Measurements from ENCODE around the gene VPS8. TPM values are rescaled to one million over a fixed set of nuclear protein-coding genes. Genes with fewer than 3 reads are reported as not detected.

VPS8 gene
- total RNA-seq, 2 donors from 2014 or later: 22.7 to 23.0 TPM

DNA sequence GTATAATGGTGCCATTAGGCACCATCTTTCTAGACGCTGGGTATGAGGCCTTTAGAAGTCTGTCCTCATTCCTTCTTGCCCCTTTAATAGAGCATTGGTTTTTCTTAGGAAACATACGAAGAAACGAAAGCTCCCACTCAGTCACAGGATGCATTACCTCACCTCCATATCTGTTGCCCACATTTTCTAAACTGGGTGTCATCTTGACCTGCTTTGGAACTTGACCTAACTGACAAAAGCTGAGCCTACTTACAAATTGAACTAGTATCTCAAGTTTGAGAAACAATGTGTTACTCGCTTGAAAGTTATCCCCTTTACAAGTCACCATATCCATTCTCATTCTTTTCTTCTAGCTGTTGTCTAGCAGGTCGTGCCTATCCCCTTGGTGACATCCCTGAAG is 102.7 kb downstream of the VPS8 start:
- Histone ChIP-seq H3K27me3 (no peaks in the 10 kb centered on the region), H3K27ac (no peak overlapping the region), H3K36me3 (peaks cover 21% of the 10 kb centered on the region), H3K9me3 (no peaks in the 10 kb centered on the region), H3K4me1 (no peaks in the 10 kb centered on the region), H3K4me3 (no peak overlapping the region)
- DNase-seq (ENCODE audit: low spot score): no peak
- TF ChIP-seq CTCF (IDR thresholded peaks at IDR 0.05): no peak

GRCh38 chr3:184918750-184919149 is 106.8 kb downstream of the VPS8 start:
- H3K4me1 ChIP-seq: no peaks in the 10 kb centered on the region
- no peak overlapping the region for H3K27ac ChIP-seq

DNA sequence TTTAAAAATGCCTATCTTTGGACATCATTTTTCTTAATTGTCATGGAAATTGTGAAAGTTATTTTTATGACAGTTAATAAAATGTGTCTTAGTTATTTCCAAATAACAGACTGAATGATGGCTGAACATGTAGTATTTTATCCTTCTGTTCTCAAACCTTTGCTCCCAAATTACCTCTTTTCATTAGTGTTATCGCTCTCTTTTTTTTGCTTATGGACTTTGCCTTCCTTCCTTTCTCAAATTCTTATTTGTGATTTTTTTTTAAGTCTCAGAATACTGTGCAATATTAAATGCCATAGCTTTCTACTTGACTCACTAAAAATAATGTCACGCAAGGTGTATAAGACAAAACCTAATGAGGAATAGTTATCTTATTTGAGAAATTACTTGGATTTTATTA is 107.7 kb downstream of the VPS8 start:
- H3K27ac ChIP-seq: no peak overlapping the region
- no peak for DNase-seq (ENCODE audit: low spot score)
- no peaks in the 10 kb centered on the region for H3K4me1 ChIP-seq
- H3K27me3 ChIP-seq: no peaks in the 10 kb centered on the region
- no peaks in the 10 kb centered on the region for H3K9me3 ChIP-seq
- peaks cover 25% of the 10 kb centered on the region for H3K36me3 ChIP-seq
- no peak for TF ChIP-seq CTCF (IDR thresholded peaks at IDR 0.05)
- H3K4me3 ChIP-seq: no peak overlapping the region

More at GRCh38 chr3:184918750-184919149, 106.8 kb downstream of the VPS8 start:
- Histone ChIP-seq H3K4me3 (no peak overlapping the region), H3K27me3 (no peaks in the 10 kb centered on the region), H3K9me3 (no peaks in the 10 kb centered on the region), H3K36me3 (peaks cover 24% of the 10 kb centered on the region)
- DNase-seq (ENCODE audit: low spot score): no peak
- TF ChIP-seq CTCF (IDR thresholded peaks at IDR 0.05): no peak

GRCh38 chr3:184924547-184924946 is 112.6 kb downstream of the VPS8 start:
- no peak overlapping the region for H3K4me3 ChIP-seq
- no peak for TF ChIP-seq CTCF (IDR thresholded peaks at IDR 0.05)
- no peaks in the 10 kb centered on the region for H3K27me3 ChIP-seq
- H3K27ac ChIP-seq: no peak overlapping the region
- no peaks in the 10 kb centered on the region for H3K9me3 ChIP-seq
- no peak for DNase-seq (ENCODE audit: low spot score)
- H3K4me1 ChIP-seq: no peaks in the 10 kb centered on the region
- H3K36me3 ChIP-seq: peaks cover 27% of the 10 kb centered on the region

DNA sequence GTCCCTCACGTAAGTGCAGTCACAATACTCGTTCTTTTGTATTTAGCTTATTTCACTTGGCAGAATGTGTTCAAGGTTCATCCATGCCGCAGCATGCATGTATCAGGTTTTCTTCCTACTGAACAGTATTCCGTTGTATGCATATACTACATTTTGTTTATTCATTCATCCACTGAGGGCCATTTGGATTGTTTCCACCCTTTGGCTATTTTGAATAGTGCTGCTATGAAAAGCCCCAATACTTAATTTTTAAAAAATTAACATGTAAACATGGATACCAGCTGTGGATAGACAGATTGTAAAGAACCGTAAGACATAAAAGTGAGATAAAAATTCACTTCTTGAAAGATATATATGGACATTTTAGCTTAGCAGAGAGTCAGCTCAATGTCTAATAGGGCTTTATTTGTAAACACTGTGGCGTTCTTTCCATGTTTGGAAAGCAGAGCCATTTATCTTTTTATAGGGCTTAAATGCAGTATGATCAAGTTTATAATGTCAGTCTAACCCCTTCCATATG is 115.9 kb downstream of the VPS8 start:
- Histone ChIP-seq H3K36me3 (peaks cover 24% of the 10 kb centered on the region), H3K27me3 (no peaks in the 10 kb centered on the region), H3K9me3 (no peaks in the 10 kb centered on the region), H3K4me3 (no peak overlapping the region), H3K4me1 (no peaks in the 10 kb centered on the region), H3K27ac (no peak overlapping the region)
- no peak for DNase-seq (ENCODE audit: low spot score)
- TF ChIP-seq CTCF (IDR thresholded peaks at IDR 0.05): no peak

DNA sequence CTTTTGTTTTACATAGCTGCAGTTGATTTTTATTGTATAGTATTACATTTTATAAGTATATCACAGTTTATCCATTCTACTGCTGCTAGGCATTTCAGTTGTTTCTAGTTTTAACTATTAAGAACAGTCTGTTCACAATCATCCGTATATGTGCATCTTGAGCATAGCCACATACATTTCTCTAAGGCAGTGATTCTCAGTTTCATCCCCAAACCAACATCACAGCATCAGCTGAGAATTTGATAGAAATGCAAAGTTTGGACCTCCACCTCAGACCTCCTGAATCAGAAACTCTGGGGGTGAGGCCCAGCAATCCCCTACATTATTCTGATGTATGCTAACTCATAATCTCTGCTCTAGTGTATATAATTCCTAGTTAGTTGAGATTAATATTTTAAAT is 120.8 kb downstream of the VPS8 start:
- Histone ChIP-seq H3K27ac (no peak overlapping the region), H3K27me3 (no peaks in the 10 kb centered on the region), H3K36me3 (peaks cover 4% of the 10 kb centered on the region), H3K9me3 (no peaks in the 10 kb centered on the region), H3K4me3 (no peak overlapping the region), H3K4me1 (no peaks in the 10 kb centered on the region)
- TF ChIP-seq CTCF (IDR thresholded peaks at IDR 0.05): no peak
- no peak for DNase-seq (ENCODE audit: low spot score)

Measured in right atrium auricular region (tissue), 2 donors.